ENCODE data around the gene CDR2L.

GRCh38 chr17:74970395-74970794, 17.0 kb upstream of the CDR2L start:
- TF ChIP-seq CTCF (IDR thresholded peaks at IDR 0.05; ENCODE audit: low read depth, low read length, poor library complexity, severe bottlenecking) = no peak
- no peak for TF ChIP-seq EZH2phosphoT487 (IDR thresholded peaks at IDR 0.05; ENCODE audit: borderline replicate concordance, low read length)

Measured in DOHH2 (cell line).